Fibroblast of lung (primary cell): Measurements from ENCODE around the gene OSBPL1A. TPM values are rescaled to one million over a fixed set of nuclear protein-coding genes. Genes with fewer than 3 reads are reported as not detected.

Source experiments
- DNase-seq, 2 donors: peaks; one replicate each; pipeline versions ENCODE4 v3.0.0 to v3.0.0-alpha.2; 2010; ENCODE audit warnings: low read depth in 2 of 2
- H2AFZ ChIP-seq: 2 replicates; pipeline ENCODE4 v1.5.1; 2012; ENCODE audit warnings: low read length, control low read depth, inconsistent platforms
- H3K27ac ChIP-seq: 2 replicates; pipeline ENCODE4 v1.5.1; 2011; ENCODE audit warnings: low read length, control low read depth; ENCODE audit not compliant: insufficient read depth
- H3K27me3 ChIP-seq: 2 replicates; pipeline ENCODE4 v1.5.1; 2011; ENCODE audit warnings: mild to moderate bottlenecking, low read length; ENCODE audit not compliant: control insufficient read depth, insufficient read depth
- H3K36me3 ChIP-seq: 2 replicates; pipeline ENCODE4 v1.5.1; 2011; ENCODE audit warnings: low read length; ENCODE audit not compliant: control insufficient read depth, insufficient read depth
- H3K4me1 ChIP-seq: 2 replicates; pipeline ENCODE4 v1.5.1; 2011; ENCODE audit warnings: low read length; ENCODE audit not compliant: control insufficient read depth, insufficient read depth; ENCODE audit errors: extremely low read depth
- H3K4me2 ChIP-seq: 2 replicates; pipeline ENCODE4 v1.5.1; 2011; ENCODE audit warnings: low read length, control low read depth; ENCODE audit not compliant: insufficient read depth; ENCODE audit errors: extremely low read depth
- H3K4me3 ChIP-seq, 4 experiments: fragments of 200-600 bp in 1 of 4; sonication (generic) in 1 of 4; replicated peaks in 1 of 4; 2 replicates each; pipeline ENCODE4 v1.5.1; 2011 to 2016; ENCODE audit warnings: low read length in 4 of 4, low read depth in 3 of 4, mild to moderate bottlenecking in 3 of 4, control low read depth in 2 of 4, inconsistent platforms in 1 of 4, mixed read lengths in 1 of 4; ENCODE audit not compliant: insufficient read depth in 1 of 4; ENCODE audit errors: control extremely low read depth in 1 of 4
- H3K79me2 ChIP-seq: 2 replicates; pipeline ENCODE4 v1.5.1; 2012; ENCODE audit warnings: mild to moderate bottlenecking, low read length, inconsistent platforms; ENCODE audit not compliant: control insufficient read depth, insufficient read depth
- H3K9ac ChIP-seq: 2 replicates; pipeline ENCODE4 v1.5.1; 2011; ENCODE audit warnings: mild to moderate bottlenecking, low read length, control low read depth; ENCODE audit not compliant: insufficient read depth
- H3K9me3 ChIP-seq: 2 replicates; pipeline ENCODE4 v1.5.1; 2012; ENCODE audit warnings: low read depth, low read length; ENCODE audit not compliant: control insufficient read depth, insufficient read depth
- H4K20me1 ChIP-seq: 2 replicates; pipeline ENCODE4 v1.5.1; 2011; ENCODE audit warnings: low read length; ENCODE audit not compliant: control insufficient read depth, insufficient read depth; ENCODE audit errors: extremely low read depth
- CTCF ChIP-seq, 2 donors: IDR thresholded peaks in 1 of 2; conservative IDR thresholded peaks in 1 of 2; 1 replicate in 1 of 2; 2 replicates in 1 of 2; pipeline ENCODE4 v1.5.1; 2011 to 2012; ENCODE audit warnings: low read length in 2 of 2, control low read depth in 1 of 2, inconsistent platforms in 1 of 2, low read depth in 1 of 2, mild to moderate bottlenecking in 1 of 2
- EZH2 ChIP-seq: IDR thresholded peaks from 2 replicates; pipeline ENCODE4 v1.5.1; 2012; ENCODE audit warnings: low read length, control low read depth, mild to moderate bottlenecking; ENCODE audit errors: missing control alignments
- polyA plus RNA-seq, 2 donors: library from polyadenylated mRNA; depleted of rRNA in 1 of 2; stranded (reverse) in 1 of 2; unstranded in 1 of 2; fragments of >200 nt; gene quantifications; 2 replicates each; pipeline ENCODE4 v1.2.1, GENCODE V29; 2011 to 2012; ENCODE audit warnings: missing spikeins in 1 of 2
- total RNA-seq: library from RNA; depleted of rRNA; stranded (reverse); fragments of >200 nt; gene quantifications from 2 replicates; pipeline ENCODE4 v1.2.1, GENCODE V29; 2014

The OSBPL1A gene
- total and polyA plus RNA-seq, 2 donors (not counting 1 experiment from before 2014, with no cell fraction given) = 67.5 to 73.3 TPM

GRCh38 chr18:24201699-24202687 is 195.6 kb downstream of the OSBPL1A start:
- Histone ChIP-seq H3K36me3 (no peaks in the 10 kb centered on the region), H4K20me1 (no peaks in the 10 kb centered on the region), H3K4me2 (no peak overlapping the region), H3K27ac (no peak overlapping the region), H3K79me2 (no peaks in the 10 kb centered on the region), H3K27me3 (no peaks in the 10 kb centered on the region), H3K9ac (no peak overlapping the region), H3K4me3 (no peak overlapping the region), H3K9me3 (no peaks in the 10 kb centered on the region), H3K4me1 (no peaks in the 10 kb centered on the region), H2AFZ (no peak overlapping the region)
- no peak for DNase-seq
- TF ChIP-seq CTCF (conservative IDR thresholded peaks at IDR 0.05 in 1 of 2, IDR thresholded peaks at IDR 0.05 in 1 of 2; ENCODE audit: low read depth in 1 of 2, low read length in 2 of 2) = no peak
- TF ChIP-seq EZH2 = no peak

- Histone ChIP-seq H3K27me3 (no peaks in the 10 kb centered on the region), H3K9ac (no peak overlapping the region), H3K4me1 (no peaks in the 10 kb centered on the region), H3K27ac (no peak overlapping the region), H3K79me2 (no peaks in the 10 kb centered on the region), H2AFZ (no peak overlapping the region), H3K9me3 (no peaks in the 10 kb centered on the region), H3K4me3 (no peak overlapping the region), H3K36me3 (no peaks in the 10 kb centered on the region), H3K4me2 (no peak overlapping the region), H4K20me1 (no peaks in the 10 kb centered on the region)
- DNase-seq = no peak
- no peak for TF ChIP-seq EZH2
- no peak for TF ChIP-seq CTCF (conservative IDR thresholded peaks at IDR 0.05 in 1 of 2, IDR thresholded peaks at IDR 0.05 in 1 of 2; ENCODE audit: low read depth in 1 of 2, low read length in 2 of 2)
Observed at GRCh38 chr18:24200494-24201290, 196.9 kb downstream of the OSBPL1A start.

GRCh38 chr18:24199372-24199962 is 198.2 kb downstream of the OSBPL1A start:
- no peaks in the 10 kb centered on the region for H3K9me3 ChIP-seq
- DNase-seq = peak in 1 of 2 donors; percentile 52
- H3K79me2 ChIP-seq = no peaks in the 10 kb centered on the region
- H4K20me1 ChIP-seq = no peaks in the 10 kb centered on the region
- no peak overlapping the region for H3K27ac ChIP-seq
- H3K4me2 ChIP-seq = no peak overlapping the region
- H3K36me3 ChIP-seq = no peaks in the 10 kb centered on the region
- no peaks in the 10 kb centered on the region for H3K4me1 ChIP-seq
- TF ChIP-seq CTCF (conservative IDR thresholded peaks at IDR 0.05 in 1 of 2, IDR thresholded peaks at IDR 0.05 in 1 of 2; ENCODE audit: low read depth in 1 of 2, low read length in 2 of 2) (no peak), EZH2 (no peak)
- H2AFZ ChIP-seq = no peak overlapping the region
- H3K4me3 ChIP-seq = no peak overlapping the region
- no peak overlapping the region for H3K9ac ChIP-seq
- H3K27me3 ChIP-seq = no peaks in the 10 kb centered on the region
